ENCODE results near the gene DHRS7B.
"Not testable (repeated sequence)": the region's sequence is repeated elsewhere in the genome, so short reads cannot be mapped to it uniquely, and the experiment has no call there.

Gene DHRS7B

GRCh38 chr17:21126645-21127508, at the start of gene DHRS7B:
TSS of gene DHRS7B (plus strand) at chr17:21126964. CDS start at chr17:21126972, 8 bp downstream.
- DNase-seq (ENCODE audit: low read depth in 2 of 3, low spot score in 1 of 3): peak; percentile 92 to 97 (median 93)

DNA sequence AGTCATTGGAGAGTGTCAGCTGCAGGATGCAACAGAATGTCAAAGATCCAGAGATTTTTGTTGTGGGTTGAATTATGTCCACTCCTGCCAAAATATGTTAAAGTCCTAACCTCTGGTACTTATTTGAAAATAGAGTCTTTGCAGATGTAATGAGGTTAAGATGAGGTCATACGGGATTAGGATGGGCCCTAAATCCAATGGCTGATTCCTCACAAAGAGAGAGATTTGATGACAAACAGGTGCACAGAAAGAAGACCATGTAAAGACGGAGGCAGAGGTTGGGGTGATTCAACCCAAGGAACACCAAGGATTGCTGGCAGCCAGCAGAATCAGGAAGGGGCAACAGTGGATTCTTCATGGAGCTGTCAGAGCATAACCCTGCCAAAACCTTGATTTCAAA, 49.5 kb upstream of the DHRS7B start:
- DNase-seq (ENCODE audit: low read depth in 2 of 3, low spot score in 1 of 3): no peak

DNA sequence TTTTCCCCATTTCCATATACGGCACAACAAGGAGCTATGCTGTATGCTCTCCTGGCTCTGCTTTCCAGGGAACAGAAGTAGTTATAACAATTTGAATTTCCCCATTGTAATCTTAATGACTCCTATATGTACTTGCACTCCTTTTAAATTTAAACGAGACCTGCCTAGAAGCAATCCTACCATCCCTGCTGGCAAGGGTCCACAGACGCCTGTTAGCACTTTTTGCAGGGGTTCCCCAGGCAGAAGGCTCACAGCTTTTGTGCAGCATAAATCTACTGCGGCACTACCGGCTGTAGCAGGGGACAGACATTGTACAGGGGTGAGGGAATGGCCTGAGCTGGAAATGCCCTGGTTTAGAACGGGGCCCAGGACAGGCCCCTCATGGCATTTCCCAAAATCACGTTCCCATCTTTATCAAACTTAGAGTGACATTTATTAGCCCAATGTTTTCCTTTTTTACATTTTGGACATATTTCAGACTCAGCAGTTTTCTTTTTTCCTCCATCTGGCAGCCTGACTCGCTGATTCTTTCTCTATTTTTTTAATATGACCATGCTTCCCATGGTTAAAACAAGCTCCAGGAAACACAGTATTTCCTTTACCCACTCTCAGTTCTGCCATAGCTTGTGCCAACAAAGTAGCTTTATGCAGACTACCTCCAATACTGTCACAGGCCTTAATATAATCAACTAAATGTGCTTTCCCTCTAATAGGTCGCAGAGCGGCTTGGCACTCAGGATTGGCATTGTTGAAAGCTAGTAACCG, 48.6 kb upstream of the DHRS7B start:
- no peak for DNase-seq (ENCODE audit: low read depth in 2 of 3, low spot score in 1 of 3)

DNA sequence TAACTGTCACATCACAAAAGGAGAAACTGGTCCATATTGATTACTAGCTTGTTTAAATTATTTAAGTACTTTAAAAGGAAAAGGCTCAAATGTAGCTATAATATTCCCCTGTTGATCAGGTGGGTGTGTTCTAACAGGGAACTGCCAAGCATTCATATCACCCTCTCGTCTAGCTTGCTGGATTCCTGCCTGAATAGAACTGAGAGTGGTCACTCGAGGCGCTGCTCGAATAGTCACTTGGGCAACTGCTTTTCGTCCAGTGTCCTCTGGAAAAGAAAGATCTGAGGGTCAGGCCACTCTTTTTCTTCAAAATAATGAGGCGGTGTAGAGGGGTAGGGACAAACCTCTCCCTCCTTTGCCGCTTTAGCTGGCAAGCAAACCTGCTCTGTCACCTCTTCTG, 47.6 kb upstream of the DHRS7B start:
- DNase-seq (ENCODE audit: low read depth in 2 of 3, low spot score in 1 of 3): no peak

GRCh38 chr17:21082001-21082436, 44.7 kb upstream of the DHRS7B start:
- DNase-seq (ENCODE audit: low read depth in 2 of 3, low spot score in 1 of 3): no peak

- not testable (repeated sequence) for DNase-seq (ENCODE audit: low read depth in 2 of 3, low spot score in 1 of 3)
Measured at GRCh38 chr17:21085280-21085679, 41.5 kb upstream of the DHRS7B start.

- DNase-seq (ENCODE audit: low read depth in 2 of 3, low spot score in 1 of 3): no peak
Measured at GRCh38 chr17:21085707-21086106, 41.1 kb upstream of the DHRS7B start.

DNA sequence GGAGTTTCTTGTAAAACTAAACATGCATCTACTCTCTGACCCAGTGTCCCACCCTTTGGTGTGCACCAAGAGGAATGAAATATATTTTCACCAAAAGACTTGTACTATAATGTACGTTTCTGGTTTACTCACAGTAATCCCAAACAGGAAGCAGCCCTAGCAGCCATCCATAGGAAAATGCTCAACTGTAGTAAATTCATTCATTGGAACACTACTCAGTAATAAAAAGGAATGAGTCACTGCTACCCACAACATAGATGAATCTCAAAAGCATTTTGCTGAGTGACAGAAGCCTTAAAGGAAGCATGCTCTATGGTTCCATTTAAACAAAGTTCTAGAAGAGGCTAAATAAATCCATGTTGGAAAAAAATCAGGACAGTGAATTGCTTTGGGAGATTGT, 37.6 kb upstream of the DHRS7B start:
- DNase-seq (ENCODE audit: low read depth in 2 of 3, low spot score in 1 of 3): no peak

GRCh38 chr17:21089933-21090901, 36.5 kb upstream of the DHRS7B start:
- no peak for DNase-seq (ENCODE audit: low read depth in 2 of 3, low spot score in 1 of 3)

DNA sequence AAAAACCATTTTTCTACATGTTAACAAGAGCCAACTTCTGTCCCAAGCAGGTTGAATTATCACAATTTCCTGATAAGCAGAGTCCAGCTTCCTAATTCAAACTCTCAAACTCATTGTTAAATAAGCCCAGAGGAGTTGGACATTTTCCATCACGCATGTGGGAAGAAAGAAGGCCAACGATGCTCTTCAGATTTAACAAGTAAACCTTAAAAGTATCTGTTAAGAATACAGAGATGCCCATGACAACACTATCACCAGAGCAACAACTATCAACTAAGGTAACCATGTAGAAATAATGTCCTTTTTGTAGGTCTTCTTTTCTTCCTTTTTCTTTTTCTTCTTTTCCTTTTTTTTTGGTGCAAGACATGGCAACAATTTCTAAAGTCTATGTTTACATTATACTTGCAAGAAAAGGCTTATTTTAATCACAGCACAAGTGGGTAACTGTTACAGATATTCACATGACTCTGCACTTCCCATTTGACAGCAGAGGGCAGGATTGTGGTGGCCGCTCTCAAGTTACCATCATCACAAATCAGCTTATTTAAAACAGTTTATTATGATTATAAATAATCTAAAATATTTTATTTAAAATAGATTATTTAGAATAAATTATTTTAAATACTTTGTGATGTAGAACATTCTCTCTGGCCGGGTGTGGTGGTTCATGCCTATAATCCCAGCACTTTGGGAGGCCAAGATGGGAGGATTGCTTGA, 35.7 kb upstream of the DHRS7B start:
- no peak for DNase-seq (ENCODE audit: low read depth in 2 of 3, low spot score in 1 of 3)

DNA sequence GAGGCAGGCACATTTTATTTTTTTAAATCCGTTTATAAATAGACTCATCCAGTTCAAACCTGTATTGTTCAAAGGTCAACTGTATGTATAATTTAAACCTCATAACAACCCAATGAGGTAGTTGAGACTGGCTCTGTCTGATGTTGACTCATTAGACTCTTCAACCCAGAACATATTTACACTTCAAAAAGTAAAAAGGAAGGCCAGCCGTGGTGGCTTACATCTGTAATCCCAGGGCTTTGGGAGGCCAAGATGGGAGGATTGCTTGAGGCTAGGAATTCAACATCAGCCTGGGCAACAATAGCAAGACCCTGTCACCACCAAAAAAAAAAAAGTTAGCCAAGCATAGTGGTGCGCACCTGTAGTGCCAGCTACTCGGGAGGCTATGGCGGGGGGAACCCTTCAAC, 32.5 kb upstream of the DHRS7B start:
- DNase-seq (ENCODE audit: low read depth in 2 of 3, low spot score in 1 of 3): no peak

DNA sequence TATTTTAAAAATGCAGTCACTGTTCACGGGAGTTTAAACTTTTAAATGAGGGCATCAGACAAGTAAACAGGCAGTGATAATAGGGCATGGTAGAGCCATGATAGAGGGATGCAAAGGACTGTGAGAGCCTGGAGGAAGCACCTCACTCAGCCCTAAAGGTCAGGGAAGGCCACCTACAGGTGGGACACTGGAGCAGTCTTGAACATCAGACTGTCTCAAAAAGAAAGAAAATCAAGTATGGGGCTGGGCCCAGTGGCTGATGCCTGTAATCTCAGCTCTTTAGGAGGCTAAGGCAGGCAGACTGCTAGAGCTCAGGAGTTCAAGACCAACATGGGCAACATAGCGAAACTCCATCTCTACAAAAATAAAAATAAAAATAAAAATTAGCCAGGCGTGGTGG, 31.0 kb upstream of the DHRS7B start:
- no peak for DNase-seq (ENCODE audit: low read depth in 2 of 3, low spot score in 1 of 3)

GRCh38 chr17:21096874-21097273, 29.9 kb upstream of the DHRS7B start:
- DNase-seq (ENCODE audit: low read depth in 2 of 3, low spot score in 1 of 3): no peak

DNA sequence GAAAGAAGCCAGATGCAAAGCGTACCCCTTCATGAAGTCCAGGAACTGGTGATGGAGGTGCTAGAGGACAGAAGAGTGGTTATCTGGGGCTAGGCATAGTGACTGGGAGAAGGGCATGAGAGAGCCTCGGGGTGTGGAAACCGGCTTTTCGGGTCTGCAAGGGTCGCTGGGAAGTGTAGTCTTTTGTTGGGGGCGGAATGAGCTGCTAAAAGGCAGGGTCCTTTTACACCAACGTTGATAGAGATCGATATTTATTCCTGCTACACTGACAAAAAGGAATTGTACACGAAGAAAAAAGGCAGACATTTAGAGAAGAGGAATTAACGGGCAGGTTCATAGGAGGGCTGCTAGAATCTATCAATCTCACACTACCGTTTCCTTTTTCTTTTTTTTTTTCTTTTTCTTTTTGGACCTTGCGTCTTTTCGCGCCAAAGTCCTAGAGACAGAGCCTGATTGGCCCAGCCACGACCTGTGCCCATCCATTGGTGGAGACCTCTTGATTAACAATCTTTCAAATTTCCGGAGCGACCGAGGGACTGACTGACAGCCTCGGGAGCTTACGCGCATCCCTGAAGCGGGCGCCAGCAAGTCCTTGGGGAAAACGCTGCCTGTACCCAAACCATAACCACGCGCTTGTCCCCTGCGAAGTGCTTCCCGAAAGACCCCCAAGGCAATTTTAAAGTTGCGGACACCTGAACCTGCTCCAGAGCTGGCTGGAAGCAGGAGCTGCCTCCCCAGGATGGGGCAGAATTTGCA, 27.7 kb upstream of the DHRS7B start:
- peak; percentile 62 to 71 (median 64) for DNase-seq (ENCODE audit: low read depth in 2 of 3, low spot score in 1 of 3)

GRCh38 chr17:21100636-21101035, 26.1 kb upstream of the DHRS7B start:
- no peak for DNase-seq (ENCODE audit: low read depth in 2 of 3, low spot score in 1 of 3)

DNA sequence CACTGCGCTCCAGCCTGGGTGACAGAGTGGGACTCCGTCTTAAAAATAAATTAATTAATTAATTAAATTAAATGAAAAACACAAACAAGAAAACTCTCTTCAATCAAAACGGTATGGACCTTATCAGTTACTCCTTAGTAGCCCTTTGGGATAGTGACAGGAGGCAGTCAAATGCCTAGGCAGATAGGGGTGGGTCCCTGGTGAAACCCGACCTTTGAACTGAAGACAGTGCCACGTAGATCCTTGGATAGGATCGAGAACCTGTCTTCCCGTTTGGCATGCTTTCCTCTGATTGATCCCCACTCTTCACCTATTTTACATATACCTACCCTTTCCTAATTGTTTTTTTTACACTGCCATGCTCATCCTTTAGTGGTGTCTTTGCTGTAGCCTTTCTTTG, 22.2 kb upstream of the DHRS7B start:
- no peak for DNase-seq (ENCODE audit: low read depth in 2 of 3, low spot score in 1 of 3)

GRCh38 chr17:21105064-21105894, 21.5 kb upstream of the DHRS7B start:
- no peak for DNase-seq (ENCODE audit: low read depth in 2 of 3, low spot score in 1 of 3)

DNA sequence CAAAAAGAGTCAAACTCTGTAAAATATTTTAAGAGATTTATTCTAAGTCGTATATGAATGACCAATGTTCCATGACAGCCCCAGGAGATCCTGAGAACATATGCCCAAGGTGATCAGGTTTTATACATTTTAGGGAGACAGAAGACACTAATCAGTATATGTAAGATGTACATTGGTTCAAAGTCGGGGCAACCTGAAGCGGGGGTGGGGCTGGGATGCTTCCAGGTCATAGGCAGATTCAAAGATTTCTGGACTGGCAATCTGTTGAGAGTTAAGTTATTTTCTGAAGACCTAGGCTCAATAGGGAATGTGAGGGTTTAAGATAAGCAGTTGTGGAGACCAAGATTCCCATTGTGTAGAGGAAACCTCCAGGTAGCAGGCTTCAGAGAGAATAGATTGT, 20.4 kb upstream of the DHRS7B start:
- no peak for DNase-seq (ENCODE audit: low read depth in 2 of 3, low spot score in 1 of 3)

All from stimulated activated CD4-positive, alpha-beta T cell treated with anti-CD3 and anti-CD28 coated beads, Interleukin-12 subunit alpha, Interleukin-12 subunit beta, amount 100 ng/mL, for 48 hours (primary cell).